Measurements from ENCODE around the gene IQCF2.
"Not testable (repeated sequence)": the region's sequence is repeated elsewhere in the genome, so short reads cannot be mapped to it uniquely, and the experiment has no call there.

IQCF2 gene
- 0 reads per million in 2 experiments for total RNA-seq

DNA sequence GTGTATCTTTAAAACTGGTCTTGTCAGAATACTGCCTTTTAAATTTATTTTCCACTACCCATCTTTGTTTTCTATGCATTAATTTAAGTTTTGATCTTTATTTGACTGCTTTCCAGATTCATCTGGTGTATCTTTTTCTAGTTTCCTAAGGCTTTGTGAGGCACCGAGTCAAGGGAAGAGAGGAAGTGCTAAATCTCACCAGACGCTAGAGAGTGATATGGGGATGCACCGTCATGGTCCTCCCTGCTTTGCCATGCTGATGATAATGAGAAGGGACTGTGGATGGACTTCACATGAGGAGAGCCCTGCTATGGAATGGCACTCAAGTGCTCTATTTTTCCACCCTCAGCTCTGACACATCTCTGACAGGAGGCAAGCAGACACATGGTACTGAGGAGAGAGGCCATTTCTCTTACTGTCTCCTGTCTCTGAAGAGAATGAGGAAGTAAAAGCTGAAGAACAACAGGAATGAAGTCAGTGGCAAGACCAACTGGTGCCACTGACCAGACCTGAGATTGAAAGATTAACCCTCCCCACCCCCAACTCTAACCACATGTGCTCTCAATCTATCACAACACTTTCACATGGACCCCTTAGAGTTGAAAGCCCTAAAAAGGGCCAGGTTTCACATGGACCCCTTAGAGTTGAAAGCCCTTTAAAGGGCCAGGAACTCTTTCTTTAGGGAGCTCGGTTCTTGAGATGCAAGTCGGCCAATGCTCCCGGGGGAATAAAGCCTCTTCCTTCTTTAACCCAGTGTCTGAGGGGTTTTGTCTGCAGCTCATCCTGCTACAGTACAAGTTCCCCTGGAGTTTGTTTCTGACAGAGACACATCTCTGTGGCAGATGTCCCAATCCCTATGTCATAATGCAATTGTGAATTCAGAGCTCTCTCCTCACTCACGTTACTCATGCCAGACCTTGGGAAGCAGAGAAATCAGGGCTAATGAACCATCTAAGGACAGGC lies at the start of gene IQCF2:
Gene IQCF2 (plus strand): TSS at position 913 of the 963 bp plus-strand sequence. CDS start 52 bp downstream, outside the sequence.
- no peak for DNase-seq (ENCODE audit: low read depth)

DNA sequence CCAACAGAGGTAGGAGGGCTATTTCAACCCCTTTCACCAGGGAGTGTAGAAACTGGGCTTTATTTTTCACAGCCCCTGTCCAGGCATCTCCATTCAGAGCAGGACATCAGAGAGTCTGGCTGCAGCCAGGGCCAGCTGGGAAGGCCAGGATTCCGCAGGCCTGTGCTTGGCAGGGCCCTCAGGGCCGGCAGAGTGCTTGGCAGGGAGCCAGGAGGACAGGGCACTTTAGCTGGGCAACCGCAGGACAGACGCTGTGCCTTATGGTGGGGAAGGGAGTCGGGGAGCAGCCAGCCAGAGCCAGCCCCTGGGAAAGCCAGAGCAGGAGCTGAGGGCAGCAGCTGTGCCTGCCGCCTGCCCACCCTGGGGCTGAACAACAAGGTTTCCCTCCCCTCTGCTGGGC lies 47.9 kb upstream of the IQCF2 start:
- no peak for DNase-seq (ENCODE audit: low read depth)

DNA sequence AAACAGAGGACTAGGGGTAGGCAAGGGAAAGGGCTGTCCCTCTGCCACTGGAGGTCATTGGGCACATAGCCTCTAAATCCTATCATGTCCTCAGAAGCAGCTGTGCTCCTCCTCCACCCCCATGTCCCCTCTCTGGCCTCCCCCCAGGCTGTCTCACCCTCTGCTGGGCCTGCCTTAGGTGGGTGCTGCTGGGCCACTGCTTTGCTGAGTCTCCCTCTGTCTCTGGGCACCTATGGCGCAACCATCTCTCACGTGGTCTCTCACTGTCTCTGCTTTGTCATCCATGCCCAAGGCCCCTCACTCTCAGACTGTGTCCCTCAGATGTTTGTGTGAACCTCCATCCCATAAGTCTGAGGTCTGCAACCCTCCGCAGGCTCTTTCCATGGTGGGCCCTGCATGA lies 47.4 kb upstream of the IQCF2 start:
- no peak for DNase-seq (ENCODE audit: low read depth)

DNA sequence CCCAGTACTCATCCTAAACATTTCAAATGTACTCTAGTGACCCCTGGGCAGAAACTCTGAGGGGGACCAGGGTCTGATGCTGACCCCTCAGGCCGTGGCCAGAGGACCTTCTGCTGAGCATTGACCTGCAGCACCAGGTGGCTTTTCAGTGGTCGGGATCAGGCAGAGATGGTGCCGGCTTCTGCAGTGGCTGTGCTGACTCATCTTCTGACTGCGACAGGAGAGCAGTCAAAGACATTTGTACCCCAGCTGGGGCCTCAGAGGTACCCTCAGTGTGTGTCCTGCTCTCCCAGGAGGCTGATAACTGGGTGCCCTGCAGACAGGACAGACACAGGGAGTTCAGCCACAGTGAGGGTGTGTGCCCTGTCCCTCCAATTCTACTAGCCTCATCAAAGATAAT lies 45.8 kb upstream of the IQCF2 start:
- DNase-seq (ENCODE audit: low read depth), result no peak

DNA sequence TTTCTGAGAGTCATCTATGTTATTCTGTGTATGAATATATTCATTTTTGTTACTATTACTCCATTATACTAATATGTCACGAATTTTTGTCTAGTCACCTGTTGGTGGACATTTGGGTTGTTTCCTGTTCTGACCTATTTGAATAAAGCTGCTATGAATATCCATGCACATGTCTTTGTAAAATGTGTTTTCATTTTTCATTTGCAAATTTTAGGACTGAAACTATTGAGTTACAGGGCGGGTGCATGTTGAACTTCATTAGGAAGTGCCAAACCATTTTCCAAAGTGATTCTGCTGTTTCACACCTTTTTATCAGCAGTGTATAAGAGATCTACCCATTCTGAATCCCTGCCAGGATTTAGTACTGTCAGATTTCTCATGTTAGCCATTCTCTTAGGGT lies 44.7 kb upstream of the IQCF2 start:
- no peak for DNase-seq (ENCODE audit: low read depth)

DNA sequence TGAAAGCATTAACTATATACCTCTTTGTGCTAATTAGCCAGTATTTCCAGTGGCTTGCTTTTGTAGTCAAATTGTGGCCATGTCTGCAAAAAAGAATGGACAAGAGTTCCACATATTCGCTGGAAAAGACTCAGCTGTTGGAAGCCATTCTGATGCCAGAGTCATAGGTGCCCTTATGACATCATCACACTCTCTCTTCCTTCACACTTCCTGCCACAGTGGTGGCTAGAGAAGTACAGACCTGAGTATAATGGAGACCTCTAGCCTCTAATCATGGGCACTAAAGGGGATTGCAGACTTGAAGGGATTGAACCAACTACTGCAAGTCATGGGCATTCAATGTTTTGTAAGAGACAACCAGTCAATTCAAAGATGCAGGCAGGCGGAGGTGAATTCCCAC lies 44.0 kb upstream of the IQCF2 start:
- DNase-seq (ENCODE audit: low read depth), result no peak

DNA sequence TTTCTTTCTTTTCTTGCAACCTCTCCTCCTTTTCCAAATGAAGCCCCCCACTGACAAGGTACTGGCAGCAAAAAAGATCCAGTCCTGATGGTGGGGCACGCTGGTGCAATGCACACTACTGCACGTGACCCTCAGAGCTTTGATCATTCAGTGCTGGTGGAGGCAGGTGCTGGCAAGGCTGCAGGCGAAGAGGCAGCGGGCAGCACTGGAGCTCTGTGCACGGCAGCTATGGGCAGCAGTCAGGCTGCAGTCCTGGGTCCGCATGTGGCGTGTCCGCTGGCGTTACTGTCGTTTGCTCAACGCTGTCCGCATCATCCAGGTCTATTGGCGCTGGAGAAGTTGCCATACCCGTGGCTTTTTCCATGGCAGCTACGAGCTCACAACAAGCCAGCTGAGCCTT lies 42.3 kb upstream of the IQCF2 start:
- no peak for DNase-seq (ENCODE audit: low read depth)

DNA sequence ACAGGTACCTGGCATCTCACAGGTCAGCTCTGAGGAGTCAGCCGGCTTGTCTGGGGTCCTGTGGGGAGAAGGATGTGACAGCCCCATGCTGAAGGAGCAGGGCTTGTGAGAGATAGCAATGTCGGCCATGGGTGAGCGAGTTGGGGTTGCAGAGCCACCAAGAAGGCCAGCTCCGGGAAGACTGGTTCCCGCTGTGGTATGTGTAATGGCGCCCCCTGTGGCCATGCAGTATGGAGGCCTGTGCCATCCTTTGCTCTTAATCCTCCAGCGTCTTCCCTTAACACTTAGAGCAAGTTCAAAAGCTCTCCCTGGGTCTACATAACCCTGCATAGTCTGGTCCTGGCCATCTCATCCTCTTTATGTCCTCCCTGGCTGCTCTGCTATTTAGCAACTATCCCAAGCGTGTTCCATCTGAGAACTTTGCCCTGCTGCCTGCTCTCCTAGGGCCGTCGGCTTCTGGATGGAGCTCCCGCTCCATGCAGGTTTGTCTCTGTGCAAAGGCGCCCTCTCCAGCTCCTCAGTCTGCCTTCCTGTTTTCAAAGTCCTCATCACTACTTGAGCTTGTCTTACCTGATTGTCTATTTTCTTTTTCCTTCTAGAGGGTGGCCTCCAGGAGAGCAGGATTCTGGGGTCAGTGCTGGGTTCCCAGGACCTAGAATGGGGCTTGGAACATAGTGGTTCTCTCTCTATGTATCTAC lies 41.6 kb upstream of the IQCF2 start:
- DNase-seq (ENCODE audit: low read depth), result no peak

DNA sequence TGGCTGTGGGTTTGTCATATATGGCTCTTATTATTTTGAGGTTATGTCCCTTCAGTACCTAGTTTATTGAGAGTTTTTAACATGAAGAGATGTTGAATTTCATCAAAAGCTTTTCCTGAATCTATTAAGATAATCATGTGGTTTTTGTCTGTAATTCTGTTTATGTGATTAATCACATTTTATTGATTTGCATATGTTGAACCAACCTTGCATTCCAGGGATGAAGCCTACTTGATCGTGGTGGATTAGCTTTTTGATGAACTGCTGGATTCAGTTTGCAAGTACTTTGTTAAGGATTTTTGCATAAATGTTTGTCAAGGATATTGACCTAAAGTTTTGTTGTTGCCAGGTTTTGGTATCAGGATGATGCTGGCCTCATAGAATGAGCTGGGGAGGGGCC lies 33.1 kb upstream of the IQCF2 start:
- no peak for DNase-seq (ENCODE audit: low read depth)

DNA sequence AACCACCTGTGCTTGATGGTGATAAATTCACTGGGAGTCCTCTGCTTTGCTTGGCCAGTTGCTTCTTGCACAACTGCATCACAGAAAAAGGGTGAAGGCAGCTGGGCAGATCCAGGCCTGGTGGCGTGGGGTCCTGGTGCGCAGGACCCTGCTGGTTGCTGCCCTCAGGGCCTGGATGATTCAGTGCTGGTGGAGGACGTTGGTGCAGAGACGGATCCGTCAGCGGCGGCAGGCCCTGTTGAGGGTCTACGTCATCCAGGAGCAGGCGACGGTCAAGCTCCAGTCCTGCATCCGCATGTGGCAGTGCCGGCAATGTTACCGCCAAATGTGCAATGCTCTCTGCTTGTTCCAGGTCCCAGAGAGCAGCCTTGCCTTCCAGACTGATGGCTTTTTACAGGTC lies 31.1 kb upstream of the IQCF2 start:
- no peak for DNase-seq (ENCODE audit: low read depth)

DNA sequence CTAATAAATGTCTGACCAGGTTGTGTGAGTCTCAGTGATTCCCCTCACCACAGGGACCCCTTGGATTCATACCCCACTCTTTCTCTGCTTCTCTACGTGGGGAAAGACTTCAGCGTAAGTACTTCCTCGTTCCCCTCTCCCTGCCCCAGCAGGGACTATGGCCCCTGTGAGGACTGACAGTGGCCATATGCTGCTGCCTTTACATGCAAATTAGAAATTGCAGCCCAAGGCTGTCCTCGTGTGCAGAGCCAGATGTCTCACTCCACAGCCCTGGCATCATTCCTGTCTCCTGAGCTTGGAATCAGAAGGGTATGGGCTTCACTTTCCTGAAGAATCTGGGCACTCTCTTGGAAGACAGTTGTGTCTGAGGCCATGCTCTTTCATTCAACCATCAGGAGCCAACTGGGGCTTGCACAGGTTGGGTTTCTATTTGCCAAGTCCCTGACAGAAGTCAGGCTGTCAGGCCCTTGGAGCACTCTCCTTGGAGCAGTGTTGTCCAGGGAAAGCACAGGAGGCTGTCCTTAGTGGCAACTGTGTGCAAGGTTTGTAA lies 30.5 kb upstream of the IQCF2 start:
- DNase-seq (ENCODE audit: low read depth), result no peak

DNA sequence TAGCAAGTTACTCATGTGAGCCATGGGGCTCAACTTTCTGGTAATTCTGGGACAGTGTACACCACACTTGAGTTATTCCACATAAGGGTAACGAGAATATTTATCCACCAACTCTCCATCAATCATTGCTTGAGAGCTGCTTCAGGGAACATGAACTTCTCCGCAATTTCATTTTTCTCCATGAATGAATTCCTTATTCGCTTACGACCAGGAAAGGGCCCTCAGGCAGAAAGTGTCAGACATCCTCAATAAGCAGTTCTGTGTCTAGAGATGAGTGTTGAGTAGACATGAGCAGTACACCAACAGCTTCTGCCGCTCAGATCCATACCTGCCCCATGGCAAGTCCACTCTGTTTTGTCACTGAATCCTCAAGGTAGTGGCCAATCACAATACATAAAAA lies 24.8 kb upstream of the IQCF2 start:
- DNase-seq (ENCODE audit: low read depth), result no peak

DNA sequence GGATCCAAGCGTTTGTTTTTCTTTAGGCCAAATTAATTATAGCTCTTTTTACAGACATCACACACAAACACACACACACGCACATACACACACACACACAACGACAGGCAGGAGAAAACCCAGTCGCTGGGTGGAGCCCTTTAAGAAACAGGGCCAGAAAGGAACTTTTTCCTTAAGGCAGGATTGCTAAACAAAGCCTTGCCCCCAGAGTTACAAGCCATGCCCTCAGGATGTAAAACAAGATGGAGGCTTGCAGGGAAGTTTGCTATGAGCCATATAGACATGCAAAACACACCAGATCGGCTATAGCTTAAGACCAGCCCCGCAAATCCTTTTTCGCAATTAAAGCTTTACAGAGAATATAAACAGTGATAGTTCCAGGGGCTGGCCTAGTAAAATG lies 16.3 kb upstream of the IQCF2 start:
- DNase-seq (ENCODE audit: low read depth), result no peak

DNA sequence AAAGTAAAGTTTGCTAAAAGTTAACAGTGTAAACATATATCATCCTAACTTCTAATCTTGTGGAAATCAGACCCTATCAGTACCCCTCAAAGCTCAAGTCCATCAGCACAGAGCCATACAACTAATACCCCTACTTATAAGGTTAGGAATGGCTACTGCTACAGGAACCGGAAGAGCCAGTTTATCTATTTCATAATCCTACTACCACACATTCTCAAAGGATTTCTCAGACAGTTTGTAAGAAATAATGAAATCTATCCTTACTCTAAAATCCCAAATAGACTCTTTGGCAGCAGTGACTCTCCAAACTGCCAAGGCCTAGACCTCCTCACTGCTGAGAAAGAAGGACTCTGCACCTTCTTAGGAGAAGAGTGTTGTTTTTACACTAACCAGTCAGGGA lies 6.0 kb upstream of the IQCF2 start:
- DNase-seq (ENCODE audit: low read depth), result not testable (repeated sequence)

DNA sequence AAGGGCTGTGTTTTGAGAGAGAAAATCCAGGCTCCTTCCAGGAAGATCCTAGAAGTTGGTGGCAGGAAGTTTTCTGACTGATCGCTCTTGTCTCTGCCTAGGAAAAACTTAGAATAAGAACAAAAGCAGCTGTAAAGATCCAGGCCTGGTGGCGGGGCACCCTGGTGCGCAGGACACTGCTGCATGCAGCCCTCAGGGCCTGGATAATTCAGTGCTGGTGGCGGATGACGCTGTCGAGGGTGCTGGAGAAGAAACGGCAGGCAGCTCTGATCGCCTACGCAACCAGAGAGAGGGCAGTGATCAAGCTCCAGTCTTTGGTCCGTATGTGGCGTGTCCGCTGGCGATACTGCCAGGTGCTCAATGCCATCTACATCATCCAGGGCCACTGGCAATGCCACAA lies 1.5 kb downstream of the IQCF2 start:
- DNase-seq (ENCODE audit: low read depth), result no peak

DNA sequence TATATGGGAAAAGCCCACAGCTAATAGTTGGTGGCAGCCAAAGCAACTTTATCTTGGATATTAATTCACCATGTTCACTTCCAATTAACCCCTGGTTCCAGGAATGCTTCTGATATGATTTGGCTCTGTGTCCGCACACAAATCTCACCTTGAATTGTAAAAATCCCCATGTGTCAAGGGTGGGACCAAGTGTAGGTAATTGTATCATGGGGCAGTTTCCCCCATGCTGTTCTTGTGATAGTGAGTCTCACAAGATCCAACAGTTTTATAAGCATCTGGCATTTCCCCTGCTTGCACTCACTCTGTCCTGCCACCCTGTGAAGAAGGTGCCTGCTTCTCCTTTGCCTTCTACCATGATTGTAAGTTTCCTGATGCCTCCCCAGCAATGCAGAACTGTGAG lies 7.5 kb downstream of the IQCF2 start:
- DNase-seq (ENCODE audit: low read depth), result not testable (repeated sequence)

DNA sequence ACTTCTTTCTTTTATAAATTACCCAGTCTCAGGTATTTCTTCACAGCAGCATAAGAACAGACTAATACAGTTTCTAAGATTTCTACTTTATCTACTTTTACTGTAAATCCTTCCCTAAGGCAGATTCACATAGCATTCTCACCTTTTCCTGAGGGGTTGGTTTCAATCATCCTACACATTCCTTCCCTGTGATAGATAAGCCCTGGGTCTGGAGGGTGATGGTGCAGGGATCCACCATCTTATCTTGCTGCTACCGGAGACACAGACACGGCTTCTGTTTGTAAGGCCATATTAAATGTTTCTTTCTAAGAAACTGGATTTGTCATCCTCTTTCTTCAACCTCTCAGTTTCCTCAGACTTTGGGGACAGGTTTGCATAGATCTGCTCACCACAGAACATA lies 7.9 kb downstream of the IQCF2 start:
- no peak for DNase-seq (ENCODE audit: low read depth)

DNA sequence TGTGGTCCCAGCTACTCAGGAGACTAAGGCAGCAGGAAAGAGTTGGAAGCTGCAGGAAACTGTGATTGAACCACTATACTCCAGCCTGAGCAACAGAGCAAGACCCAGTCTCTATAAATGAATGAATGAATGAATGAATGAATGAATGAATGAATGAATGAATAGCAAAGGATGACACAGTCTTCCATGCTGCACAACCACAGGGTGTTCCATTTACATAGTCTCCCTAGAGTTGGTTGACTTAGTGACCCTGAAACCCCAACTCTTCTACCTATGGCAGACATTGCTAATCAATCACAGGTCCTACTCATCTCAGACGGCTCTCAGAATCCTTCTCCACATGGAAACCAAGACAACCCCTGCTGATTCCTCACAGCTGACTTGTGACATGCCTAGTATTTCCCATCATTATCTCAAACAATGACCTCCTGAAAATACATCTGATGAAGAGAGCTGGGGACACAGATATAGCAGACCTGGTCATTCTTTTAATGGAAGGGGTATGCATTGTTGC lies 11.9 kb downstream of the IQCF2 start:
- no peak for DNase-seq (ENCODE audit: low read depth)

DNA sequence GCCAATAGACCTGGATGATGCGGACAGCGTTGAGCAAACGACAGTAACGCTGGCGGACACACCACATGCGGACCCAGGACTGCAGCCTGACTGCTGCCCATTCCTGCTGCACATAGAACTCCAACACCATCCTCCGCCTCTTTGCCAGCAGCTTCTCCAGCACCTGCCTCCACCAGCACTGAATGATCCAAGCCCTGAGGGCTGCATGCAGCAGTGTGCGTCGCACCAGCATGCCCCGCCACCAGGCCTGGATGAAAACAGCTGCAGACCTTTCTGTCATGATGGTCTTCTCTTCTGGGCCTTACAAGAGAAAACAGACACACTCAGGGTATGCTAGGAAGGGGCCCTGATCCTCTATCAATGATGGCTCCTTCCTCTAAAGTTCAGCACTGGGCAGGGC lies 12.5 kb downstream of the IQCF2 start:
- no peak for DNase-seq (ENCODE audit: low read depth)

DNA sequence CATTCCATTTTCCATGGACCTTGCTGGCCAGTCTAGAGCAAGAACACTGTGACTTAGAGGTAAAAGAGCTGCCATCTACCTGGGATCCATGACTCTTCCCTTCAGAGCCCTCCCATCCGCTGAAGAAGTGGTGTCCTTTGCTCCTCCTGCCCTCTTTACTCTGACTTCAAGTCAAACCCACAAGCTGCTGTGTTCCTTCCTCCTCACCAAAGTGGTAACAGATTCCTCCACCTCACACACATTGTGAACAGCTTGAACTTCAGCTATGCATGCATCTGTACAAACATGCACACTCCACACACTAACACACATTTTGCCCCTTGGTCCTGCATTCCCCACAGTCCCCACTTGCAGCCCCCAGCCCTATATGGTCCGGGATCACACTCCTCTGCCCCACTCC lies 13.0 kb downstream of the IQCF2 start:
- no peak for DNase-seq (ENCODE audit: low read depth)

DNA sequence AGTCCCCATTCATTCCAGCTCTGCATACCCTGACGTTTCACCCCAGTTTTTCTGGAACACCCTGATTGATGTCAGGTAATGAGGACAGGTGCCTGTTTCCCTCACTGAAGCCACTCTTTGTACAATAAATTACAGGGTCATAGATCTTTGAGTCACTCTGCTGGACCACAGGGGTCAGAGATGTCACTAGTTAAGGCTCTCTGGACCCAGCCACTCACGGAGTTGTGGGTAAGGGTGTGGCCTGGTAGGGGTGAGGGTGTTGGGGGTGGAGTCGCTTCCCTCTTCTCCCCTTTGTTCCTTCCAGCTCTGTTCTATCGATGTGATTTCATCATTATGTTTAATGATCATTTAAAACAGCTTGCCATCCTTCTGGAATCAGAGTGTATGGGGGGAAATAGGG lies 13.5 kb downstream of the IQCF2 start:
- no peak for DNase-seq (ENCODE audit: low read depth)

DNA sequence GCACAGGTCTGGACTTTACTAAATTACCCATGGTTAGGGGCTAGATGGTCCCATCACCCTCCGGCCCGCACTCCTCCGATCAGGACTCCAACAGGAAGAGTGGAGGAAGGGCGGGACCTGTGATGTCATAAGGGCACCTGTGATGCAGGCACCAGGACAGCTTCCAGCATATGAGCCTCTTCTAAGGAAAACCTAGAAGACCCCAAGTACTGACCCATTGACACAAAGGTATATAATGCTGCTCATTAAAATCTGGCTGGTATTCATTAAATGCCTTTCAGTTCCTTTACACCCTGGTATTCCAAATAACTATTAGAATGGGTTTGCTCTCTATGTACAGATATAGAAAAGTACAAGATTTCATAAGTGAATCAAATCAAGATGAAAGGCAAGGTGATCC lies 14.1 kb downstream of the IQCF2 start, which contains the start of gene IQCF5:
Gene IQCF5 (minus strand): TSS at position 101 of the 400 bp plus-strand sequence. CDS start 70 bp downstream, at position 31.
- no peak for DNase-seq (ENCODE audit: low read depth)

DNA sequence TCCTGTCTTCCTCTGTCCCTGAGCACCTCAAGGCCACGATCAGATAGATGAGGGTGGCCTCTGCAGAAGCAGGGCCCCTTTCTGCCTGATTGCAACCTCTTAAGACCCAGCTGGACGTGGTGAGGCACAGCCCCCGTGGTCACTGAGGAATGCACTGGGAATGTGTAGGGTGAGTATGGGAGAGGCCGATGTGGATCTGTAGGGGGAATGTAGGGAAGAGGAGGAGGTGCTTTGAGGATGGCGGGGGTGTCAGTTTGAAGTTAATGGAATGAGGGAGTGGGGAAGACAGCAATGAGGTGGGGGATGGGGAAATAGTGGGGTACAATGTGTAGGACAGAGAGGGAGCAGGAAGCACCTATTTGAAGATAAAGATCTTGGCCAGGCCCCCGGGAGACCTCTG lies 14.8 kb downstream of the IQCF2 start:
- no peak for DNase-seq (ENCODE audit: low read depth)
